Measurements from ENCODE around the gene AQP5. TPM values are rescaled to one million over a fixed set of nuclear protein-coding genes. Genes with fewer than 3 reads are reported as not detected.

Gene AQP5
- total and polyA plus RNA-seq, 2 of the 8 experiments (the other 6 are each of a cell fraction or from before 2014, with no cell fraction given) = 2.5 to 3.2 TPM

- TF ChIP-seq ZNF274 (IDR thresholded peaks at IDR 0.05; ENCODE audit: borderline replicate concordance, extremely low read depth, low read length) = no peak
- no peak for TF ChIP-seq RBBP5 (IDR thresholded peaks at IDR 0.05; ENCODE audit: borderline replicate concordance, low read depth, low read length)
- no peak for TF ChIP-seq CHD7 (IDR thresholded peaks at IDR 0.05; ENCODE audit: insufficient replicate concordance, low read length)
Measured at GRCh38 chr12:49972641-49973360, 11.1 kb downstream of the AQP5 start, which contains the start of gene AQP6 (continued).

Measured in H1 (cell line).